ENCODE data around the gene PPP1R3D. TPM values are rescaled to one million over a fixed set of nuclear protein-coding genes. Genes with fewer than 3 reads are reported as not detected.
"Not testable (repeated sequence)": the region's sequence is repeated elsewhere in the genome, so short reads cannot be mapped to it uniquely, and the experiment has no call there.

The PPP1R3D gene, protein sequence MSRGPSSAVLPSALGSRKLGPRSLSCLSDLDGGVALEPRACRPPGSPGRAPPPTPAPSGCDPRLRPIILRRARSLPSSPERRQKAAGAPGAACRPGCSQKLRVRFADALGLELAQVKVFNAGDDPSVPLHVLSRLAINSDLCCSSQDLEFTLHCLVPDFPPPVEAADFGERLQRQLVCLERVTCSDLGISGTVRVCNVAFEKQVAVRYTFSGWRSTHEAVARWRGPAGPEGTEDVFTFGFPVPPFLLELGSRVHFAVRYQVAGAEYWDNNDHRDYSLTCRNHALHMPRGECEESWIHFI
- total RNA-seq (2014; rRNA removed; shearing (Covaris generic)), result 12.3 and 13.9 TPM in 2 replicates

DNA sequence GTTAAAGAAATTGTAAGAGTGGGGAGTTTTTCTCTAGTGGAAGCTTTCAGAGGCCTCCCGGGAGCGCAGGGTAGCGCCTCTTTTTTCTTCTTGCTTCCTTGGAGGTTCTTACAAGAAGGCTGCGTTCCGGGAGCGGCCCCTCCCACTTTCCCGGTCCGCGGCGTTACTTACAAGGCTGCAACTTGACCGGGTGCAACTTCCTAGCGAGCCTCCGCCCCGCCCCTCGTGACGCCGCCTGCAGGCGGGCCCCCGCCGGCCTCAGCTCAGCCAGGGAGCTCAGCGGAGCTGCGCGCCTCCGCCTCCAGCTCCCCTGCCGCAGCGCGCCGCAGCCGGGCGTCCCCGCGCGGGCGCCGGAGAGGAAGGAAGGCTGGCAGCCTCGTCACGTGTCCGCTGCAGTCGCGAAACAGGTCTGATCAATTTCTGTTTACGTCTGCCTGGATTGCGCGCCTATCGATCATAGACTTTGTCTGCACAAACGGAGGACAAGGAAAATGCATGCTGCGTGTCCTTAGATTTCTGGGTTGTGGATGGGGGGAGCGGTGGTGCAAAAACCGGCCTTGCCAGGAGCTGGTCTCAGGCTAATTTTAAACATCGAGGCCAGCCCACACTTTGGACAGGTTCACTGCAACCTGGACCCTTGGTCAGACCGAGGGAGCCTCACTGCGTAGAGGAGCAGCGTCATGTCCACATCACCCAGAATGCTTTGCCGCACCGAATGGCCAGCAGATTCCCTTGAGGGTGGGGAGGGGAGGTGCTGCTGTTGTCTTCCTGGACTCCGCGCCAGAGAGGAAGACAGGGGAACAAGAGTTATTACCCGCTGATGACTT is at the start of gene PPP1R3D, which contains the start of gene FAM217B:
Gene PPP1R3D (minus strand): TSS at position 177 of the 827 bp plus-strand sequence. CDS start 374 bp downstream, outside the sequence.
Gene FAM217B (plus strand): TSS at position 261 of the 827 bp plus-strand sequence. CDS start 3,555 bp downstream, outside the sequence.
- DNase-seq (ENCODE audit: low spot score), result peak; percentile 98

DNA sequence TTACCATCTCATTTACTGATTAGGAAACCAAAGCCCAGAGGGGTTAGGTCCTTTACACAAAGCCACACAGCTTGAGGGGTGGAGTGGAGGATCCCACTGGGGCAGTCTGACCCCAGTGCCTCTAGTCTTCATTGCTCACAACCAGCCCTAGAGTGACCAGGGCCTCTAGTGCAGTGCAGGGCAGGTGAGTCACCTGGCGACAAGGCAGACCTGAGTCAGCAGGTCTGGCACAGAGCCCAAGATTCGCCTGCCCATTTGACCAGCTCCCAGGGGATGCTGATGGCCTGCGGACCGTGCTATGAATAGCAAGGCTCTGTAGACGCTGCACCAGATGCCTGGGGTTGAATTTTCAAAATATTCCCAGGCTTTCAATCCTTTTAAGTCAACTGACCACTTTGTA is 48.0 kb upstream of the PPP1R3D start:
- DNase-seq (ENCODE audit: low spot score), result peak; percentile 97

DNA sequence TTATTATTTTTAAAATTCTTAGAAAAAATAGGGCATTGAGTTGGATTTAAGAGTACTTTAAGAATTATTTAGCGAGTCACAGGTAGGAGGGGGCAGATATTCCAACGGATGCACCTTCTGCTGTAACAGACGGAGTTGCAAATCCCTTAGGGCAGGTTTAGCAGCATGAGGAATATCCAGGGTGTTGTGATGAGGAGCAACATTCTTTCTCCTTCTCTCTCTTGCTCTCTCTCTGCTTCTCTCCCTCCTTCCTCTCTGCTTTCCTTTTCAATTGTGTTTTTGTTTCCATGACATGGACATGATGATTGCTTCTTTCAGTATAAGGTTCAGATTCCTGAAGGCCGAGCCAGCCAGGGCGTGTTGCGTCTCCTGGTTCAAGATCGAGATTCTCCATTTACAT is 47.0 kb upstream of the PPP1R3D start:
- no peak for DNase-seq (ENCODE audit: low spot score)

DNA sequence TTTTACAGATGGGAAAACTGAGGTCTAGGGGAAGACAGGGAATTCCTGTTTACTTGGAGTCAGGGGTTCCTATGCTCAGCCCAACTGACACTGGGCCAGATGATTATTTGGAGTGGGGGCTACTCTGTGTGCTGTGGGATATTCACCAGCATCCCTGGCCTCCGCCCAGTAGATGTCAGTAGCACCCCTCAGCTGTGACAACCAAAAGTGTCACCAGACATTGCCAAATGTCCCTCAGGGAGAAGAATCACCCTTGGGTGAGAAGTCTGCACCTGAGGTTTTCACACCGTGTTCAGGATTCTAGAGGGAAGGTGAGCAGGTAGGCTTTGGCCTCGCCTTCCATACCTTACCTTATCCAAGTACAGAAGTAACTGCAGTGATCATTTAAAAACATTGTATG is 45.8 kb upstream of the PPP1R3D start:
- peak; percentile 46 for DNase-seq (ENCODE audit: low spot score)

DNA sequence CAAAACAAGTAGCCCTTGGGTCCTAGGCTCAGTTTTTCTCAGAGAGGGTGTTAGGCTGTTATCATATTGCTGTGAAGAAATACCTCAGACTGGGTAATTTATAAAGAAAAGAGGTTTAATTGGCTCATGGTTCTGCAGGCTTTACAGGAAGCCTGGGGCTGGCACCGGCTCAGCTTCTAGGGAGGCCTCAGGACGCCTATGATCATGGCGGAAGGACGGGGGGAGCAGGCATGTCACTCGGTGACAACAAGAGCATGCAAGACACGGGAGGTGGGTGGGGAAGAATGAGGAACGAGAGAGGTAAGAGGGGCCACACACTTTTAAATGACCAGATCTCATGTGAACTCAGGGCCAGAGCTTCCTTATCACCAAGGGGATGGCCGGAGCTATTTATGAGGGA is 45.1 kb upstream of the PPP1R3D start:
- no peak for DNase-seq (ENCODE audit: low spot score)

DNA sequence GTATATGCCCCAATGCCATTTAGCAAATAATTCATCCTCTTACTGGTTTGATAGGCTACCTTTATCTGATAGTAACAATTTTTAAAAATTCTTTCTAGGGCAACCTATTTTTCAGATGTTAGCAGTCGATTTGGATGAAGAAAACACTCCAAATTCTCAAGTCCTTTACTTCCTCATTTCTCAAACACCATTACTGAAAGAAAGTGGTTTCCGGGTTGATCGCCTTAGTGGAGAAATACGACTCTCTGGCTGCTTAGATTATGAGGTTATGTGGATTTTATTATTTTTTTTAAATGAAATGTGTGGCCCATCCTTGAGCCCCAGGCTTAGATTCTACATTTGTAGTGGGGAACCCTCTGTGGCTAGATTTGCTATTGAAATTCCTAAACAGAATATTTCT is 44.4 kb upstream of the PPP1R3D start:
- DNase-seq (ENCODE audit: low spot score), result no peak

DNA sequence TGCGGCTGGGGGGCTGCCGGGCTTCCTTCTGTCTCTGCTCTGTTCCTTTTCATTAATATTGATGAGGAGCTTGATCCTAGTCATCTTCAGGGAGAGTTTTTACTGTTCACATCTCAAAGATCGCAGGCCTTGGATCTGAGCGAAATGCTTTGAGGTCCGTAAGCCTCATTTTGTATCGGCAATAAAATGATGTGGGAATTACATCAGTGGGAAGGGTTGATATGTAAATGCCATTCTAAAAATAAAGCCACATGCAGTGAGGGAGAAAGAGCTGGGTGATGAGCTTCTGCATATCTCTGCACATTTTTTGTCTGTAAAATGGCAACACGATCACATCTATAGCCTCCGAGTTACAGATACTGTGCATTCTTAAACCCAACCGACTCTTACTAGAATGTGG is 43.0 kb upstream of the PPP1R3D start:
- no peak for DNase-seq (ENCODE audit: low spot score)

DNA sequence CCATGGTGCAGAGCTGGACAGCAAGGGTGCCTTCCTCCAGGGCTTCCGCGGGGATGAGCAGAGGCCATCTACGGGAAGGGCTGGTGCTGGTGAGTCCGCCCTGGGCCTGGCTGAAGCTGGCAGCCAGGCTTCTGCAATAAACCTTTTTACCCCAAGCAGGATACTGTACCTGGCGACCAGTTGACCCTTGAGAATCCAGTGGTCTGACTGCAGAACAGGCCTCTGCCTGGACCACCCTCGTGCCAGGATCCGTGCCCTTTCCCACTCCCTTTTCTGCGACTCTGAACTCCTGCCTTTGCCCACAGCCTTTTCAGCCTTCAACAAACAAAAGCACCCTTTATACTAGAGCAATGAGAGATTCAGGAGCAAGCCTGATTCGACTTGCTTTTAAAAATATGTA is 37.0 kb upstream of the PPP1R3D start:
- no peak for DNase-seq (ENCODE audit: low spot score)

DNA sequence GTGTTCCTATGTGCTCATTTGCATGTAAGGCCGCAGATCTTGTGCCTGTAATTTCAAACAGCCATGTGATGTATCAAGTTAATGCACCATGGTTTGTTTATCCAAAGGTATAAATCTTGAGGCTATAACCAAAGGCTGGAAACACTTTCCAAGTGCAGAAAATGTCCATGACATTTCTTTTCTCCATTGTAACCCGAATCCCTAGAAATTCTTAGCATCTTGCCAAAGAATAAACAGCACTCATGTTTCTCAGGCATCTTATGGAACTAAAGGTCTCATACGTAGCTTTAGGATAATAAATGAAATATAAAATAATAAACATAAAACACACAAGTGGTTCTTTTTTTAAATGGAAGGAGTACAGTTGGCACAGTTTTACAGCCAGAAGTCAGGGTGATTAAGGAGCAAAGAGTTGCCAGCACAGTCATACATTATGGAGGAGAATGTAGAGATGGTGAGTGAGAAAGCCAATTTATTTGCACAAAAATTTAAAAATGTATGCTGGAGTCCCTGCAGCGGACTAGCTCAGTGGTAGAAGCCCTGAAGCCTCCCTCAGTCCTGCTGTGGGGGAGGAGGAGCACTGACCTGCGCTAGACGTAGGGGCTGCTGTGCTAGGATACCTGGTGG is 36.2 kb upstream of the PPP1R3D start:
- no peak for DNase-seq (ENCODE audit: low spot score)

DNA sequence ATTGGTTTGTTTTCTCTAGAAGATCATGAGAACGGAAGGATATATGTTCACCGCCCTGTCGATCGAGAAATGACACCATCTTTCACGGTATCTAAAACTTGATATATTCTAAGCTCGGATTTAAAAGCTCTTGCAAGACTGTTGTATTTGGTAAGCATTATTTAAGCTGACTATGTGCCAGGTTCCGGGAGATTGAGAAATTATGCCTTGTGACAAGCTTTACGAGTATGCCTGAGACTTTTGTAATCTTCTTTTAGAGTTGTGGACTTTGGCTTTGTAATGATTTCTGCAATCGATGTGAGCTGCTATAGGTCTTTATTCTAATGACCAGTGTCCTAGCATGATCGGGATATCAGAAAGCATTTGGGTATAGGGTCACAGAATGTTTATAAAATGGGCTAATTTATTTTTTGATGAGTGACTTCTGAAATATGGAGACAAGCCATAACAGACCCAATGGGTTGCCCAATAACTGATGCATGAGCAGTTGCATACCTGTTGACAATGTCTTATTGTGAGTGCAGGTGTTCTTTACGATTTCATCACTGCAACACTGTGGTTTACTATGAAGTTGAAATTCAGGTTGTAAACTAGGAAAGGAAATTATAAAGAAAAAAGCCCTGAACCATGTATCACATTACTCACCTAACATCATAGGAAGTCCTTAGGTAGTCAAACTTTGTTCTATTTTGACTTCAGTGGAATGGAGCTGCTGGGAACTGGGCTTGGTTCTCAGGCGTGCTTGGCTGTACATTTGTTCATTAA is 32.1 kb upstream of the PPP1R3D start:
- no peak for DNase-seq (ENCODE audit: low spot score)

DNA sequence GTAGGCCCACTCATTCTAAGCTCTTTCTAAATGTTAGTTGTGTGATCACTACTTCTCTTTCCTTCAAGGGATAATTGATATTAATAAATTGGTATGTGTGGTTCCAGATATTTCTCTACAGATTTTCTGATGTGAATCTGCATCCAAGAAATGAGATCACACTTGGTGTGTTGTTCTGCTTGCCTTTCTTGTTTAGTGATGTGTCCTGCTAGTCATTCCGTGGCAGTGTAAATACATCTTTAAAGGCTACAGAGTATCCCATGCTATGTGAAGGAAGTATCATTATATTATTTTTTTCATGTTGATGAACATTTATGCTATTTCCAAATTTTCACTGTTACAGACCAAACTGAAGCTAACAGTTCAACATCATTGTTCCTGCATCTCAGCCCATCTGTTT is 31.3 kb upstream of the PPP1R3D start:
- no peak for DNase-seq (ENCODE audit: low spot score)

DNA sequence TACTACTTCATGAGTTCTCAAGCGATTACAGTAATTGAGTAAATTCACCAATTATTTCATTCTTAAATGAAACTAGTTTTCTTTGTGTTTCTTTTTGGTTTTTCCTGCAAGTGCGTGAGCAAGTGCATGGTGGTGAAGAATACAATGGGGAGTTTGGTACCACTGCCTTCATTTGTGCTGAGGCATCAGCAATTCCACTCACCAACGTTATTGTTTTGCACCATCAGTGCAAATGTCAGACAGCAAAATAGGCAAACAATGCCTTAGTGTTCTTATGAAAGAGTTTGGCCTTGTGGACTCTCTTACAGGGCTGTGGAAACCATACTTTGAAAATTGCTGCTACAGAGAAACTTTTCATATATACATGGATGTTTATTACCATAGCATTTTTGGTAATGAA is 26.3 kb upstream of the PPP1R3D start:
- DNase-seq (ENCODE audit: low spot score), result no peak

DNA sequence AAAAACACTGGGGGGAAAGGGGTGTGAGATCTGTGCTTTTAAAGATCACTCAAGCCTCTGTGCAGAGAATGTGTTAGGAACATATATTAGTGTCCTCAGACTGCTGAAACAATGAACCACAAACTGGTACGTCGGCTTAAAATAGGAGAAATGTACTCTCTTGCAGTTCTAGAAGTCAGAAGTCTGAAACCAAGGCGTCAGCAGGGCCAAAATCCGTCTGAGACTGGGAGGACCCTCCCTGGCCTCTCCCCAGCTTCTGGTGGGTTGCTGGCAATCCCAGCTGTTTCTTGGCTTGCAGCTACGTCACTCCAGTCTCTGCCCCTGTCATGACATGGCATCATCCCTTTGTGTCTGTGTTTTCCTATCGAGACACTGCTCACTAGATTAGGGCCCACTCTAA is 22.1 kb upstream of the PPP1R3D start:
- no peak for DNase-seq (ENCODE audit: low spot score)

DNA sequence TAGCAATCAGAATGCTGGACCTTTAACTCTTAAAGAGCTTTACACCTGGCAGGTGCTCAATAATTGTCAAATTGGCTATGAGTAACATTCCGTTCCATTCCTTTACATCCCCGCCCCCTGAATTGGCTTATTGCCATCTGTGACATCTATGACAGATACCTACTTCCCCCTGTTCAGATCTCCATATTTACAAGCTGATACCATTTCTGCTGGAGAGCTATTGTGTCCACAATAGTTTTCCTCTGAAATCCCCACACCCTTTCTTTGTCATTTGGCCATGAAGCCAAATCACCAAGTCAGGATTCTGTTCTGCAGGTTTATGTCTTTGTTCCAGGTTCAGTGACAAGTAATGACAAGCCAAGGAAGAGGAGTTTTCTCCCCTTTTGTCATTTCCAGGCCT is 21.3 kb upstream of the PPP1R3D start:
- DNase-seq (ENCODE audit: low spot score), result no peak

DNA sequence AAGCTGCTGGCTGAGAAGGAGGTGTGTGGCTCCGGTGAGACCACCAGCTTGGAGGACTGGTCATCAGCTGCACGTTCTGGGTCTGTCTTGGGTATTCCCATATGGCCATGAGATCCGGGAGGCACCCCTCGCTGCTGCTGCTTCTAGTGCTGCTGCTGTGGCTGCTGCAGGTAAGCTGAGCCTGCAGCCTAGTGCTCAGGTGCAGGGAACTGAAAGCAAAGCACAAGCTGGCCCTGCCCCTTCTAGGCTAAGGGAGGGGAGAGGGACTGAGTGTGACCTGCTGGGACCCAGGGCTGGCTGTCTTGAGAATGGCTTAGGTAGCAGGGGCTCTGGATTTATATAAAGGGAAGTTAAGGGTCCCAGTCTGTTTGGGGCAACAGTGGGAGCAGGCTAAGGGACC is 18.5 kb upstream of the PPP1R3D start:
- no peak for DNase-seq (ENCODE audit: low spot score)

DNA sequence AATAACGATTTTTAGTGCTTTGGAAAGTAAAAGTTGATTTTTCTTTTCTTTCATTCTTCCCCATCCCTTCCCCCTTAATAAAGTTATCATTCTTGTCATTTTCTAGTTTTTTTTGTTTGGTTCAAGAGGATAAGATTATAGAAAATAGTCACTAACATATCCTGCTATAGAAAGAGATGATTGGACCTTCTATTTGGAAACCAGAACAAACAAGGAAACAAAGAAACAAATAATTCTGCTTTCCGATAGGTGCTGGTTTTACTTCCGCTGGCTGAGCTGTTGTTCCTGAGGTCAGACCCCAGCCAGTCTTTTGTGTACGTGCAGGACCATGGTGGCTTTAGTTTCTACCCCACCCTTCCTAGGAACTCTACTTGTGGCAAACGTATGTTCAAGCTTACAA is 18.0 kb upstream of the PPP1R3D start, which contains the start of gene CDH26:
Gene CDH26 (plus strand): TSS at position 301 of the 400 bp plus-strand sequence. CDS start 304 bp downstream, outside the sequence.
- DNase-seq (ENCODE audit: low spot score), result no peak

DNA sequence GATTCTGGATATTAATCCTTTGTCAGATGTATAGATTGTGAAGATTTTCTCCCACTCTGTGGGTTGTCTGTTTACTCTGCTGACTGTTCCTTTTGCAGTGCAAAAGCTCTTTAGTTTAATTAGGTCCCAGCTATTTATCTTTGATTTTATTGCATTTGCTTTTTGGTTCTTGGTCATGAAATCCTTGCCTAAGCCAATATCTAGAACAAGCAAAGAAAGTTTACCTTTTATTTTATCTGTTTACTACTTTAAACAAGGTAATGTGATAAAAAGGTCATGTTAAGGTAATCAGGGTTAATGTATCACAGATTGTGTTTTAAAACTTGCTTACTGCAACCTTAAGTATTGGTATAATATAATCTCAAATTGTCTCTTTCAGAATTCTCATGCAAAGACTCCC is 17.5 kb upstream of the PPP1R3D start:
- DNase-seq (ENCODE audit: low spot score), result not testable (repeated sequence)

DNA sequence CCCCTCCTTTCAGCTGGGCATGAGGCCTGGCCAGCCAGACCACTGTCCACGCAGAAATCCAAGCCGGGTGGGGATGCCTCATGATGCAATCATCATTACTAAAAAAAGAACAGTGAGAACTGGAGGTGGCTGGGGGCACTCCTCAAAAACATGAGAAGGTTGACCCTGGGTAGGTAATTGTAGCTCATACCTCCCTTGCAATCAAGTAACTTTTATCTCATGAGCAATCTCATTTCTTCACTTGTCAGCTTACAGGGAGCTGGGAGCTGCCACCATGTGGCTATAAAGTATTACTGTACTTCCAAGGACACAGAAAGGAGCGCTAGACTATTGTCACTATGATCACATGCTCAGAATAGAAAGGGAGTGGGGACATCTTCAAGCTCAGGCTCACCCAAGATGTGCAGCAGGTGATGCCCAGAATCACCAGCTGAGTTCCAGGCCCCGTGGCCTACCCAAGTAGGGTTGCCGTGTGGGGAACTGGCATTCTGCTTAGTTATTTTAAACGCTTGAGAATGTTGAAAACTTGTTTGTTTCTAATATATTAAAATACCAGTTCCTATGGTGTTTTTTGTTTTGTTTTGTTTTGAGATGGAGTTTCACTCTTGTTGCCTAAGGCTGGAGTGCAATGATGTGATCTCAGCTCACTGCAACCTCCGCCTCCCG is 15.2 kb upstream of the PPP1R3D start:
- DNase-seq (ENCODE audit: low spot score), result peak; percentile 75

DNA sequence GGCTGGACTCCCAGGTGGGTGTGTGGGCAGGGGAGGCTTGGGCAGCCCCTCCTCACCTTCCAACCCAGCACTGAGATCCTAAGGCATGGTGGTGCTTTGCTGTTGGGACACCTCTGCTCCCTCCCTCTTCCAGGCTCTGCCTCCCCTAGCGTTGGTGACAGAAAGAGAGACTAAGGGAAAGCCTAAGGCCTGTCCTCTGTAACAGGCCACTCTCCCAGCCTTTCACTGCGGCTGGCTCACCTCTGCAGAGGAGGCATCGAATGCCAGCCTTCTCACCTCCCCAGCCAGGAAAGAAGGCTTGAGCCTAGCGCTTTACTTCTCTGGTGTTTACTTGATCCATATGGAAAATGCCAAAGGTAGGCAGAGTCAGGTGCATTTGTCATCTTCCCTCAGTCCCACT is 14.6 kb upstream of the PPP1R3D start:
- no peak for DNase-seq (ENCODE audit: low spot score)

DNA sequence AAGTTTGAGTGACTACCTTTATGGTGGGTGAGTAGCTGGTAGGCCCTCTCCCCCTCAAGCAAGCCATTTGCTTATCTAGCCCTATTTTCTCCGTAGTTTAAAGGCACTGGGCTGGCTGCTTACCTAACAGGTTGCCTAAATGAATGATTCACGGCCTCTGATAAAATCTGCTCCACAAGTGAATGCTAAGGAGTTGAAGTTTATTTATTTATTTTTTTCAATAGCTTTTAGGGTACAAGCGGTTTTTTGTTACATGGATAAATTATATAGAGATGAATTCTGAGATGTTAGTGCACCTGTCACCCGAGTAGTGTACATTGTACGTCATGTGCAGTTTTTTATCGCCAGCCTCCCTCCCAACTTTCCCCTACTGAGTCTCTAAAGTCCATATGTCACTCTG is 9.8 kb upstream of the PPP1R3D start:
- DNase-seq (ENCODE audit: low spot score), result no peak
